SK-N-SH (cell line): ENCODE results near the gene CELF2. TPM values are rescaled to one million over a fixed set of nuclear protein-coding genes. Genes with fewer than 3 reads are reported as not detected.

Experiments
- CTCF ChIA-PET: fragments of 300-600, 350-600 bp; formaldehyde crosslinking; extraction: SDS; loops from one replicate; lab custom pipeline; 2021; lab: Yijun Ruan, JAX
- POLR2A ChIA-PET: fragments of 350-600 bp; sonication (Branson Sonifier 250); formaldehyde crosslinking; extraction: SDS; loops from one replicate; lab custom pipeline; 2020; ENCODE audit warnings: antibody characterized with exemption, inconsistent platforms; lab: Yijun Ruan, JAX
- DNase-seq: peaks from one replicate; pipeline ENCODE4 v3.0.0; 2012
- H2AFZ ChIP-seq: fragments of 200-600 bp; sonication (generic); 2 replicates; pipeline ENCODE4 v1.8.1; 2016; ENCODE audit warnings: antibody characterized with exemption, mild to moderate bottlenecking, low read depth
- H3F3A ChIP-seq: fragments of 200-600 bp; sonication (generic); replicated peaks from 2 replicates; pipeline ENCODE3; 2016; ENCODE audit warnings: antibody characterized with exemption, mild to moderate bottlenecking; ENCODE audit not compliant: insufficient read depth
- H3K27ac ChIP-seq, 2 experiments: fragments of 200-500 bp in 1 of 2; fragments of 200-600 bp in 1 of 2; sonication (Bioruptor generic) in 1 of 2; sonication (generic), shearing (Covaris generic) in 1 of 2; 2 replicates each; pipeline versions ENCODE4 v1.5.1 to v1.6.1; 2014 to 2016; ENCODE audit warnings: low read depth in 2 of 2, inconsistent platforms in 1 of 2, low read length in 1 of 2, mild to moderate bottlenecking in 1 of 2, mixed read lengths in 1 of 2
- H3K27me3 ChIP-seq: fragments of 200-600 bp; sonication (generic), shearing (Covaris generic); 2 replicates; pipeline ENCODE4 v1.6.1; 2016; ENCODE audit warnings: mixed run types; ENCODE audit not compliant: insufficient read depth
- H3K36me3 ChIP-seq, 2 experiments: fragments of 200-500 bp in 1 of 2; fragments of 200-600 bp in 1 of 2; sonication (Bioruptor generic) in 1 of 2; sonication (generic) in 1 of 2; replicated peaks in 1 of 2; 2 replicates each; pipeline versions ENCODE3 to v1.5.1; 2014 to 2016; ENCODE audit warnings: low read length in 1 of 2, mild to moderate bottlenecking in 1 of 2; ENCODE audit not compliant: insufficient read depth in 2 of 2, control insufficient read depth in 1 of 2
- H3K4me1 ChIP-seq, 2 experiments: fragments of 200-500 bp in 1 of 2; fragments of 200-600 bp in 1 of 2; sonication (Bioruptor generic) in 1 of 2; sonication (generic), shearing (Covaris generic) in 1 of 2; 2 replicates each; pipeline versions ENCODE4 v1.5.1 to v1.6.1; 2014 to 2016; ENCODE audit warnings: low read depth in 1 of 2, low read length in 1 of 2, mixed run types in 1 of 2; ENCODE audit not compliant: insufficient read depth in 2 of 2, control insufficient read depth in 1 of 2
- H3K4me2 ChIP-seq: fragments of 200-600 bp; sonication (generic), shearing (Covaris generic); 2 replicates; pipeline ENCODE4 v1.6.1; 2017; ENCODE audit warnings: mixed run types
- H3K4me3 ChIP-seq, 2 experiments: fragments of 200-500 bp in 1 of 2; fragments of 200-600 bp in 1 of 2; sonication (Bioruptor generic) in 1 of 2; sonication (generic), shearing (Covaris generic) in 1 of 2; 2 replicates each; pipeline versions ENCODE4 v1.5.1 to v1.8.1; 2014 to 2016; ENCODE audit warnings: low read depth in 2 of 2, inconsistent platforms in 1 of 2, low read length in 1 of 2, mild to moderate bottlenecking in 1 of 2, mixed read lengths in 1 of 2, moderate library complexity in 1 of 2
- H3K79me2 ChIP-seq: fragments of 200-600 bp; sonication (generic); 2 replicates; pipeline ENCODE4 v1.8.1; 2017; ENCODE audit warnings: mild to moderate bottlenecking; ENCODE audit not compliant: insufficient read depth
- H3K9ac ChIP-seq: fragments of 200-600 bp; sonication (generic); 2 replicates; pipeline ENCODE4 v1.6.1; 2017; ENCODE audit warnings: mixed run types
- H3K9me2 ChIP-seq: fragments of 200-600 bp; sonication (generic); 2 replicates; pipeline ENCODE4 v1.6.1; 2017; ENCODE audit warnings: mixed run types
- H3K9me3 ChIP-seq: fragments of 200-600 bp; sonication (generic); 2 replicates; pipeline ENCODE4 v1.6.1; 2017; ENCODE audit warnings: mixed run types, mild to moderate bottlenecking, moderate library complexity
- H4K20me1 ChIP-seq: fragments of 200-600 bp; sonication (generic); 2 replicates; pipeline ENCODE4 v1.6.1; 2017; ENCODE audit warnings: mild to moderate bottlenecking, mixed run types; ENCODE audit not compliant: insufficient read depth
- CHD2 ChIP-seq: fragments of 150-350 bp; IDR thresholded peaks from 2 replicates; pipeline ENCODE4 v1.6.1; 2018; ENCODE audit warnings: low read length; ENCODE audit not compliant: partially characterized antibody
- ELF1 ChIP-seq: IDR thresholded peaks from 2 replicates; pipeline ENCODE4 v1.4.0; 2012
- FOSL2 ChIP-seq: IDR thresholded peaks from 2 replicates; pipeline ENCODE4 v1.4.0; 2012; ENCODE audit warnings: low read depth, mild to moderate bottlenecking, moderate library complexity, borderline replicate concordance
- FOXJ3 ChIP-seq: sonication (generic); formaldehyde crosslinking; IDR thresholded peaks from 2 replicates; pipeline ENCODE4 v1.5.1; 2020; ENCODE audit warnings: mild to moderate bottlenecking, missing genetic modification reagents
- FOXM1 ChIP-seq: IDR thresholded peaks from 2 replicates; pipeline ENCODE4 v1.4.0; 2012; ENCODE audit warnings: low read depth, mild to moderate bottlenecking
- GABPA ChIP-seq: IDR thresholded peaks from 2 replicates; pipeline ENCODE4 v1.4.0; 2012; ENCODE audit warnings: low read depth, mild to moderate bottlenecking
- GATA2 ChIP-seq: sonication (generic); formaldehyde crosslinking; IDR thresholded peaks from 2 replicates; pipeline ENCODE4 v1.5.0; 2020; ENCODE audit warnings: mild to moderate bottlenecking, missing genetic modification reagents
- IRF3 ChIP-seq: fragments of 150-350 bp; IDR thresholded peaks from 2 replicates; pipeline ENCODE4 v1.6.1; 2016; ENCODE audit warnings: mild to moderate bottlenecking, low read depth, low read length
- JUND ChIP-seq: IDR thresholded peaks from 2 replicates; pipeline ENCODE4 v1.4.0; 2012
- MXI1 ChIP-seq: IDR thresholded peaks from 2 replicates; pipeline ENCODE4 v1.6.1; 2012; ENCODE audit warnings: mild to moderate bottlenecking, low read depth, low read length, improper control_type of control experiment
- NFIC ChIP-seq: IDR thresholded peaks from 2 replicates; pipeline ENCODE4 v1.4.0; 2012; ENCODE audit warnings: borderline replicate concordance
- POLR2AphosphoS5 ChIP-seq: IDR thresholded peaks from 2 replicates; pipeline ENCODE4 v1.6.1; 2012; ENCODE audit warnings: low read depth, low read length
- RAD21 ChIP-seq: IDR thresholded peaks from 2 replicates; pipeline ENCODE4 v1.6.1; 2012; ENCODE audit warnings: mild to moderate bottlenecking, low read length
- REST ChIP-seq: IDR thresholded peaks from 2 replicates; pipeline ENCODE4 v1.6.1; 2012; ENCODE audit warnings: mild to moderate bottlenecking, low read depth, low read length, moderate library complexity
- RFX5 ChIP-seq: IDR thresholded peaks from 2 replicates; pipeline ENCODE4 v1.6.1; 2012; ENCODE audit warnings: mild to moderate bottlenecking, improper control_type of control experiment, low read length
- TAF1 ChIP-seq: IDR thresholded peaks from 2 replicates; pipeline ENCODE4 v1.6.1; 2012; ENCODE audit warnings: low read depth, mild to moderate bottlenecking, low read length, moderate library complexity, borderline replicate concordance
- TEAD4 ChIP-seq: IDR thresholded peaks from 2 replicates; pipeline ENCODE4 v1.4.0; 2012; ENCODE audit warnings: mild to moderate bottlenecking, borderline replicate concordance; ENCODE audit not compliant: insufficient read depth
- USF2 ChIP-seq: fragments of 150-350 bp; IDR thresholded peaks from 2 replicates; pipeline ENCODE4 v1.6.1; 2017; ENCODE audit warnings: antibody characterized with exemption, low read length, low read depth, borderline replicate concordance
- YY1 ChIP-seq: IDR thresholded peaks from 2 replicates; pipeline ENCODE4 v1.4.0; 2012; ENCODE audit warnings: low read depth, mild to moderate bottlenecking
- ZBTB33 ChIP-seq: IDR thresholded peaks from 2 replicates; pipeline ENCODE4 v1.4.0; 2012; ENCODE audit warnings: low read depth, borderline replicate concordance
- WGBS: methylation state at CpG from one replicate; pipeline ENCODE4 v1.1.6; 2017; ENCODE audit warnings: low lambda C conversion rate; 5-methylcytosine and 5-hydroxymethylcytosine counted together
- polyA plus RNA-seq, 3 experiments: library from polyadenylated mRNA; depleted of rRNA; stranded (reverse); fragments of >200 nt; gene quantifications; 2 replicates each; pipeline ENCODE4 v1.2.3, GENCODE V29; 2012

CELF2 gene
- polyA plus RNA-seq, 1 of the 3 experiments (the other 2 are of a cell fraction) = 0.03 TPM

DNA sequence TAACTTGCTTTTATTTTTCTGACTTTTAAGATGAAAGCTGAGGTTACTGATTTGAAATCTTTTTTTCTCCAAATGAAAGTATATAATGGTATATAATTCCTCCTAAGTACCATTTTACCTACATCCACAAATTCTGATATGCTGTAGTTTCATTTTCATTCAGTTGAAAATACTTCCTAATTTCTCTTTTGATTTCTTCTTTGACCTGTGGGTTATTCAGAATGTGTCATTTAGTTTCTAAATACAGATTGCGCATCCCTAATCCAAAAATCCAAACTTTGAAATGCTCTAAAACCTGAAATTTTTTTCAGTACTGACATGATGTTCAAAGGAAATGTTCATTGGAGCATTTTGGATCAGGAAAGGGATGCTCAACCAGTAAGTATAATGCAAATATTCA is 168.7 kb downstream of the CELF2 start:
- Histone ChIP-seq H3K27me3 (no peaks in the 10 kb centered on the region), H3K9me3 (peaks cover 12% of the 10 kb centered on the region), H3F3A (no peaks in the 10 kb centered on the region)
- TF ChIP-seq CHD2 (no peak), MXI1 (no peak), YY1 (no peak), NFIC (no peak), FOXM1 (no peak)
- TF ChIP-seq, all 33 proteins: peak for 0
- Histone ChIP-seq H3K9ac (no peak overlapping the region), H3K36me3 (no peaks in the 10 kb centered on the region), H3K9me2 (no peaks in the 10 kb centered on the region), H3K27ac (no peak overlapping the region), H2AFZ (no peak overlapping the region), H3K4me2 (no peak overlapping the region), H3K4me1 (no peaks in the 10 kb centered on the region; a peak in 1 of 4 replicates), H4K20me1 (no peaks in the 10 kb centered on the region), H3K4me3 (no peak overlapping the region), H3K79me2 (no peaks in the 10 kb centered on the region)
- no peak for DNase-seq
- ChIA-PET CTCF (no interaction called here), POLR2A (no interaction called here)
- 48% methylated on average over 1 of the region's 1 CpG for WGBS

DNA sequence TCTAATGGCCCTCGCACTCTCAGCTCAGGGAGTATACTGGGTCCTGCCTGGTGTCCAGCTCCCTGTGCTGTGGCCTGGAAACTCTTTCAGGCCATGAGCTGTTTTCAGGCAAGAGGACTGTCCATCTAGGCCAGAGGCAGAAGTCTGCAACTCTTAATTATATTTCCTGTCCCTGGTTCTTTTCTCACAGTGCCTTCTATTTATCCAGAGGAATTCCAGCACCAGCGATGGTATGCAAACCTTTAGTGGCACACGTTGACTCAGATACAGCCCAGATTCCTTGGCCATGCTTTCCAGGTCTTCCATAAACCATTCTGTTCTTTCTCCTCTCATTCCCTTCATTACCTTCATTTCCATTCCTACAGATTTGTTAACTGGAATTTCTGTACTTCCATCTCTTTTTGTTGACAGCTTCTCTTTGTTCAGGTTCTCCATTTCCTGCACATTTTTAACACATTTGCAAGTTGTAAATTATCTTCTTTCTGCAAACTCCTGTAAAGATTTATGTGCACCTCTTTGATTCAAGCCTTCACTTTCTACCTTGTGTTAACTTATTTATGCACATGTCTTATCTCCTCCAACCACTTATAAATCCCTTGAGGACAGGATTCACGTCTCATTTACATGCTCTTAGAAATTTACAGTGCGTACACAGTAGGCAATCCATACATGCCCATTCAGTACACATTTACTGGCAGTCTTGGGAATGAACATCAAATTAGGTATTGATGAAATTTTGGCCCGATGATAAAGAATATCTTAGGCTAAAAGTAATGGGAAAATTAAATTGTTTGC is 172.1 kb downstream of the CELF2 start:
- 18% methylated on average over 6 of the region's 6 CpGs for whole genome bisulfite sequencing
- no peaks in the 10 kb centered on the region for H4K20me1 ChIP-seq
- H3K27me3 ChIP-seq = no peaks in the 10 kb centered on the region
- H3K4me3 ChIP-seq = no peak overlapping the region
- no peak overlapping the region for H3K4me2 ChIP-seq
- POLR2A ChIA-PET = no interaction called here
- no peak for DNase-seq
- no peaks in the 10 kb centered on the region; a peak in 1 of 4 replicates for H3K4me1 ChIP-seq
- H3K9ac ChIP-seq = no peak overlapping the region
- H3K9me2 ChIP-seq = no peaks in the 10 kb centered on the region
- no peak overlapping the region for H2AFZ ChIP-seq
- H3K36me3 ChIP-seq = no peaks in the 10 kb centered on the region
- CTCF ChIA-PET = no interaction called here
- no peaks in the 10 kb centered on the region for H3F3A ChIP-seq
- no peak overlapping the region for H3K27ac ChIP-seq
- H3K79me2 ChIP-seq = no peaks in the 10 kb centered on the region
- H3K9me3 ChIP-seq = peaks cover 12% of the 10 kb centered on the region
- TF ChIP-seq ZBTB33 (no peak), TEAD4 (no peak), GATA2 (CRISPR knock-in tag) (no peak), NFIC (no peak), FOXJ3 (CRISPR knock-in tag) (no peak), REST (no peak), ELF1 (no peak), IRF3 (no peak), FOXM1 (no peak), USF2 (no peak), RFX5 (no peak), FOSL2 (no peak), GABPA (no peak), MXI1 (no peak), CHD2 (no peak), POLR2AphosphoS5 (no peak), RAD21 (no peak), TAF1 (no peak), JUND (no peak)
